Liver (tissue), 3 donors: ENCODE results near the gene TBC1D10B.

Source experiments
- FOXA1 ChIP-seq: IDR thresholded peaks from 2 replicates; pipeline ENCODE4 v1.6.1; 2016; ENCODE audit warnings: antibody characterized with exemption
- NR2F2 ChIP-seq: IDR thresholded peaks from 2 replicates; pipeline ENCODE4 v1.6.1; 2016; ENCODE audit warnings: antibody characterized with exemption
- RAD21 ChIP-seq, 2 donors: IDR thresholded peaks; 2 replicates each; pipeline ENCODE4 v1.6.1; 2016; ENCODE audit warnings: antibody characterized with exemption in 2 of 2, mild to moderate bottlenecking in 2 of 2
- TAF1 ChIP-seq: conservative IDR thresholded peaks from 2 replicates; pipeline ENCODE4 v1.6.1; 2016; ENCODE audit warnings: antibody characterized with exemption, mild to moderate bottlenecking
- YY1 ChIP-seq: IDR thresholded peaks from 2 replicates; pipeline ENCODE4 v1.6.1; 2016; ENCODE audit warnings: antibody characterized with exemption, mild to moderate bottlenecking
- TF ChIP-seq, protein P1 (sequence below): fragments of 150-350 bp; IDR thresholded peaks from 2 replicates; pipeline ENCODE4 v1.5.1; 2017; ENCODE audit warnings: improper control_type of control experiment, low read depth, low read length; ENCODE audit not compliant: missing input control
- donor health status: healthy.
- donor health status: healthy.

DNA sequence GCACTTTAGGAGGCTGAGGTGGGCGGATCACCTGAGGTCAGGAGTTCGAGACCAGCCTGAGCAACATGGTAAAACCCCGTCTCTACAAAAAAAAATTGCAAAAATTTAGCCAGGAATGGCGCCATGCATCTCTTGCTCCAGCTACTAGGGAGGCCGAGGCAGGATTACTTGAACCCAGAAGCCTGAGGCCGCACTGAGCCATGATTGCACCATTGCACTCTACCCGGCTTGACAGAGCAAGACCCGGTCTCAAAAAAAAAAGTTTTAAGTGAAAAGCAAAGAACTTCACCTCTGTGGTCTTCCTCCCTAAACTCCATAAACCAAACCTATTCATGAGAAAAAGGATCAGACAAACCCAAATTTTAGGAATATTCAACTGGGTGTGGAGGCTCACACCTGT lies 22.2 kb downstream of the TBC1D10B start:
- TF ChIP-seq RAD21 (IDR thresholded peaks at IDR 0.05) = no peak
- TF ChIP-seq, protein P1, sequence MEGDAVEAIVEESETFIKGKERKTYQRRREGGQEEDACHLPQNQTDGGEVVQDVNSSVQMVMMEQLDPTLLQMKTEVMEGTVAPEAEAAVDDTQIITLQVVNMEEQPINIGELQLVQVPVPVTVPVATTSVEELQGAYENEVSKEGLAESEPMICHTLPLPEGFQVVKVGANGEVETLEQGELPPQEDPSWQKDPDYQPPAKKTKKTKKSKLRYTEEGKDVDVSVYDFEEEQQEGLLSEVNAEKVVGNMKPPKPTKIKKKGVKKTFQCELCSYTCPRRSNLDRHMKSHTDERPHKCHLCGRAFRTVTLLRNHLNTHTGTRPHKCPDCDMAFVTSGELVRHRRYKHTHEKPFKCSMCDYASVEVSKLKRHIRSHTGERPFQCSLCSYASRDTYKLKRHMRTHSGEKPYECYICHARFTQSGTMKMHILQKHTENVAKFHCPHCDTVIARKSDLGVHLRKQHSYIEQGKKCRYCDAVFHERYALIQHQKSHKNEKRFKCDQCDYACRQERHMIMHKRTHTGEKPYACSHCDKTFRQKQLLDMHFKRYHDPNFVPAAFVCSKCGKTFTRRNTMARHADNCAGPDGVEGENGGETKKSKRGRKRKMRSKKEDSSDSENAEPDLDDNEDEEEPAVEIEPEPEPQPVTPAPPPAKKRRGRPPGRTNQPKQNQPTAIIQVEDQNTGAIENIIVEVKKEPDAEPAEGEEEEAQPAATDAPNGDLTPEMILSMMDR = no peak
- TF ChIP-seq TAF1 = no peak
- TF ChIP-seq NR2F2 = no peak
- TF ChIP-seq FOXA1 = no peak
- TF ChIP-seq YY1 = no peak
